B cell (primary cell): ENCODE data around the gene PRIM2. TPM values are rescaled to one million over a fixed set of nuclear protein-coding genes. Genes with fewer than 3 reads are reported as not detected.
"Not testable (repeated sequence)": the region's sequence is repeated elsewhere in the genome, so short reads cannot be mapped to it uniquely, and the experiment has no call there.

Source experiments
- ATAC-seq: fragments of 200-7000 bp; cut with Tn5 transposase; one replicate; pipeline ENCODE4 v1.10.0; 2021; ENCODE audit warnings: low read depth, mild to moderate bottlenecking, moderate number of reproducible peaks, moderate library complexity
- CTCF ChIA-PET: fragments of 350-600 bp; sonication (Branson Sonifier 250); formaldehyde crosslinking; loops from one replicate; lab custom pipeline; 2021; ENCODE audit warnings: antibody characterized with exemption, inconsistent platforms; lab: Charles Lee
- POLR2A ChIA-PET: fragments of 350-600 bp; sonication (Branson Sonifier 250); formaldehyde crosslinking; loops from one replicate; lab custom pipeline; 2021; ENCODE audit warnings: antibody characterized with exemption; lab: Charles Lee
- DNase-seq: peaks from one replicate; pipeline ENCODE4 v3.0.0; 2013
- H2AFZ ChIP-seq: 2 replicates; pipeline ENCODE4 v1.6.1; 2012; ENCODE audit warnings: mild to moderate bottlenecking, low read depth, low read length; ENCODE audit not compliant: insufficient read depth, poor library complexity, severe bottlenecking
- H3K27ac ChIP-seq, 2 donors: 1 replicate in 1 of 2; 2 replicates in 1 of 2; pipeline ENCODE4 v1.5.1; 2012 to 2013; ENCODE audit warnings: low read length in 2 of 2, mild to moderate bottlenecking in 2 of 2, moderate library complexity in 1 of 2
- H3K27me3 ChIP-seq, 4 experiments: fragments of 200-600 bp in 1 of 4; sonication (generic) in 1 of 4; replicated peaks in 1 of 4; 1 replicate in 2 of 4; 2 replicates in 2 of 4; pipeline versions ENCODE4 v1.6.1 to v1.7.0; 2013 to 2016; ENCODE audit warnings: low read length in 3 of 4, mild to moderate bottlenecking in 2 of 4, mixed read lengths in 1 of 4, moderate library complexity in 1 of 4; ENCODE audit not compliant: insufficient read depth in 4 of 4, control insufficient read depth in 3 of 4; ENCODE audit errors: control extremely low read depth in 1 of 4
- H3K36me3 ChIP-seq, 2 experiments: replicated peaks in 1 of 2; 1 replicate in 1 of 2; 2 replicates in 1 of 2; pipeline versions ENCODE4 v1.6.1 to v1.7.1; 2013; ENCODE audit warnings: low read length in 1 of 2; ENCODE audit not compliant: insufficient read depth in 2 of 2, control insufficient read depth in 1 of 2; ENCODE audit errors: control extremely low read depth in 1 of 2, extremely low read depth in 1 of 2
- H3K4me1 ChIP-seq, 2 donors: fragments of 200-600 bp in 1 of 2; sonication (generic) in 1 of 2; 1 replicate in 1 of 2; 2 replicates in 1 of 2; pipeline versions ENCODE4 v1.5.1 to v1.6.1; 2013 to 2017; ENCODE audit warnings: low read length in 2 of 2; ENCODE audit not compliant: control insufficient read depth in 2 of 2, insufficient read depth in 2 of 2
- H3K4me2 ChIP-seq: replicated peaks from 2 replicates; pipeline ENCODE3; 2012; ENCODE audit warnings: mild to moderate bottlenecking, low read depth, low read length; ENCODE audit not compliant: poor library complexity, severe bottlenecking
- H3K4me3 ChIP-seq, 5 experiments: fragments of 200-600 bp in 1 of 5; sonication (generic) in 1 of 5; 1 replicate in 3 of 5; 2 replicates in 2 of 5; pipeline versions ENCODE4 v1.5.1 to v1.7.0; 2011 to 2016; ENCODE audit warnings: low read length in 4 of 5, mild to moderate bottlenecking in 4 of 5, low read depth in 2 of 5, control low read depth in 1 of 5, moderate library complexity in 1 of 5; ENCODE audit not compliant: insufficient read depth in 1 of 5; ENCODE audit errors: control extremely low read depth in 1 of 5, extremely low read depth in 1 of 5
- H3K79me2 ChIP-seq: fragments of 200-600 bp; sonication (generic); one replicate; pipeline ENCODE4 v1.6.0; 2016; ENCODE audit warnings: low read length; ENCODE audit not compliant: control insufficient read depth, insufficient read depth
- H3K9ac ChIP-seq: fragments of 200-600 bp; sonication (generic); 2 replicates; pipeline ENCODE4 v1.6.1; 2017; ENCODE audit warnings: mild to moderate bottlenecking, low read length, moderate library complexity
- H3K9me3 ChIP-seq, 3 donors: one replicate each; pipeline versions ENCODE4 v1.6.1 to v1.7.1; 2013; ENCODE audit warnings: low read length in 2 of 3; ENCODE audit not compliant: control insufficient read depth in 2 of 3, insufficient read depth in 1 of 3; ENCODE audit errors: control extremely low read depth in 1 of 3
- H4K20me1 ChIP-seq: 2 replicates; pipeline ENCODE4 v1.6.0; 2012; ENCODE audit warnings: mild to moderate bottlenecking, low read length; ENCODE audit not compliant: insufficient read depth, control insufficient read depth, poor library complexity, severe bottlenecking
- H3K27ac Mint-ChIP-seq: one replicate; pipeline ENCODE4 v1.8.0; 2021; ENCODE audit warnings: mixed read lengths
- H3K27me3 Mint-ChIP-seq: one replicate; pipeline ENCODE4 v1.8.0; 2021; ENCODE audit warnings: mixed read lengths
- H3K4me1 Mint-ChIP-seq: one replicate; pipeline ENCODE4 v1.8.0; 2021; ENCODE audit warnings: mixed read lengths
- H3K4me3 Mint-ChIP-seq: one replicate; pipeline ENCODE4 v1.8.0; 2021; ENCODE audit warnings: mixed read lengths
- H3K9me3 Mint-ChIP-seq: one replicate; pipeline ENCODE4 v1.8.0; 2022; ENCODE audit warnings: mixed read lengths; ENCODE audit not compliant: insufficient read depth
- EZH2 ChIP-seq: IDR thresholded peaks from 2 replicates; pipeline ENCODE4 v1.6.1; 2012; ENCODE audit warnings: borderline replicate concordance, low read depth, mild to moderate bottlenecking, moderate library complexity, low read length; ENCODE audit not compliant: insufficient read depth, poor library complexity, severe bottlenecking
- WGBS: methylation state at CpG from one replicate; pipeline ENCODE4 v1.1.5; 2013; ENCODE audit warnings: missing lambda C conversion rate; ENCODE audit not compliant: insufficient coverage; 5-methylcytosine and 5-hydroxymethylcytosine counted together
- intact Hi-C: fragments of 100-400 bp; cut with micrococcal nuclease; formaldehyde crosslinking; loops from one replicate; pipeline ENCODE4 v1.10.0; 2022
- polyA plus RNA-seq: library from polyadenylated mRNA; depleted of rRNA; stranded (reverse); fragments of >200 nt; gene quantifications from 2 replicates; pipeline ENCODE4 v1.2.3, GENCODE V29; 2012
- total RNA-seq, 2 donors: library from RNA; stranded (reverse); fragments of 120-200 nt in 1 of 2; gene quantifications; 1 replicate in 1 of 2; 2 replicates in 1 of 2; pipeline versions ENCODE4 v1.2.3 to v1.2.4, GENCODE V29; 2013 to 2022
- TF ChIP-seq, protein P1 (sequence below): fragments of 200-600 bp; IDR thresholded peaks from one replicate; pipeline ENCODE4 v1.8.0; 2022; ENCODE audit warnings: antibody characterized with exemption, mild to moderate bottlenecking

Gene PRIM2
- total and polyA plus RNA-seq, 2 donors (not counting 1 experiment from before 2014, with no cell fraction given), result 5.2 to 21.0 TPM

DNA sequence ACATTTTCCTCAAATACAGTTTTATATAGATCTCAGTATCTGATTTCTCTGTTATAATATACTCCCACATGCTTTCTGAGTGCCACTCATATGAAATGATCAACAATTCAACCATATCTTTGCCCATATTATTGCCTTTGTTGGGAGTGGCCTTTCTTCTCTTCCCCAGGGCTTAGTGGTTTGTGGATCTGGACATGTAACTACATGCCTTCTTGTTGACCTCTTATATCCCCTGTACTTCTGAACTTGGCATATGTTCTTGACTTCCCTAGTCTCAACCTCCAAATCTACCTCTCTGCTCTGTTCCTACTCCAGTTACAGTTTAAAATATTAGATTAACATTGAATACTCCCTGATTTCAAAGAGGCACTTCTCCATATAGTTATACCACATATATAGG lies 34.3 kb upstream of the PRIM2 start:
- ChIA-PET POLR2A (no interaction called here), CTCF (no interaction called here)
- no peaks in the 10 kb centered on the region for H3K79me2 ChIP-seq
- H3K9me3 ChIP-seq, result no peaks in the 10 kb centered on the region
- no peak overlapping the region for H3K4me3 ChIP-seq
- H3K4me1 ChIP-seq, result no peaks in the 10 kb centered on the region
- no peak overlapping the region for H3K9ac ChIP-seq
- H3K27ac ChIP-seq, result no peak overlapping the region
- H3K4me2 ChIP-seq, result no peak overlapping the region
- H3K9me3 Mint-ChIP-seq, result no peaks in the 10 kb centered on the region
- H3K27me3 Mint-ChIP-seq, result peaks cover 39% of the 10 kb centered on the region
- H4K20me1 ChIP-seq, result no peaks in the 10 kb centered on the region
- H3K27ac Mint-ChIP-seq, result no peak overlapping the region
- TF ChIP-seq EZH2, result no peak
- TF ChIP-seq, protein P1, sequence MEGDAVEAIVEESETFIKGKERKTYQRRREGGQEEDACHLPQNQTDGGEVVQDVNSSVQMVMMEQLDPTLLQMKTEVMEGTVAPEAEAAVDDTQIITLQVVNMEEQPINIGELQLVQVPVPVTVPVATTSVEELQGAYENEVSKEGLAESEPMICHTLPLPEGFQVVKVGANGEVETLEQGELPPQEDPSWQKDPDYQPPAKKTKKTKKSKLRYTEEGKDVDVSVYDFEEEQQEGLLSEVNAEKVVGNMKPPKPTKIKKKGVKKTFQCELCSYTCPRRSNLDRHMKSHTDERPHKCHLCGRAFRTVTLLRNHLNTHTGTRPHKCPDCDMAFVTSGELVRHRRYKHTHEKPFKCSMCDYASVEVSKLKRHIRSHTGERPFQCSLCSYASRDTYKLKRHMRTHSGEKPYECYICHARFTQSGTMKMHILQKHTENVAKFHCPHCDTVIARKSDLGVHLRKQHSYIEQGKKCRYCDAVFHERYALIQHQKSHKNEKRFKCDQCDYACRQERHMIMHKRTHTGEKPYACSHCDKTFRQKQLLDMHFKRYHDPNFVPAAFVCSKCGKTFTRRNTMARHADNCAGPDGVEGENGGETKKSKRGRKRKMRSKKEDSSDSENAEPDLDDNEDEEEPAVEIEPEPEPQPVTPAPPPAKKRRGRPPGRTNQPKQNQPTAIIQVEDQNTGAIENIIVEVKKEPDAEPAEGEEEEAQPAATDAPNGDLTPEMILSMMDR, result no peak
- no peak for ATAC-seq
- no peak overlapping the region for H2AFZ ChIP-seq
- no peak for DNase-seq
- H3K4me3 Mint-ChIP-seq, result no peak overlapping the region
- intact Hi-C loops, result no loop called here
- H3K27me3 ChIP-seq, result peaks cover 0 to 3% (median 2%) of the 10 kb centered on the region in 4 experiments
- H3K36me3 ChIP-seq, result no peaks in the 10 kb centered on the region
- no peaks in the 10 kb centered on the region for H3K4me1 Mint-ChIP-seq

DNA sequence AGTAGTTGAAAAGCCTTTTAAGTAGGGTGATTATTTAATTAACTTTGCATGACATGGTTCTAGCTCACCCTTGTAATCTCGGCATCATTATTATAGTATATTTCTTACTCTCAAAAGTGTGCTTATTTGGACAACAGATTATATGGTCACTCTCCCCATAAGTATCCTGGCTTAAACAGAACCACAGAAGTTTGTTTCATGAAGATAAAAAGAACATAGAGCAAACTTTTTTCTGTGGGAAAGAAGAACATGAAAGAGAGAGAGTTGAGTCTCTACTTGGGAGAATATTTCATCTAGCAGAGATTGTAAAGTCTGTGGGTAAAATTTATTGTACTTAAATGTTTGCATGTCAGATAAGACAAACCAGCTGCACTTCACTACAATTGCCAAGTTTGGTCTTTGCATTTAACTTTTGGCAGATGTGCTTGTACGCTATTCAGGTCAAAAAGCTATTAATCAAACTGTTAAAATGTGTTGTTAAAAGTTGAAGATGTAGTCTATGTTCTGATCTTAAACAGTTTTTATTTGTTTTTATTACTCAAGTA lies 33.4 kb upstream of the PRIM2 start:
- Mint-ChIP-seq H3K4me1 (no peaks in the 10 kb centered on the region), H3K27ac (no peak overlapping the region), H3K27me3 (peaks cover 33% of the 10 kb centered on the region), H3K4me3 (no peak overlapping the region), H3K9me3 (no peaks in the 10 kb centered on the region)
- DNase-seq (no peak), ATAC-seq (no peak)
- intact Hi-C loops, result no loop called here
- no peak overlapping the region for H3K4me3 ChIP-seq
- peaks cover 0 to 3% (median 2%) of the 10 kb centered on the region in 4 experiments for H3K27me3 ChIP-seq
- no peak overlapping the region for H3K4me2 ChIP-seq
- no peak overlapping the region for H3K9ac ChIP-seq
- H2AFZ ChIP-seq, result no peak overlapping the region
- H4K20me1 ChIP-seq, result no peaks in the 10 kb centered on the region
- H3K36me3 ChIP-seq, result no peaks in the 10 kb centered on the region
- H3K4me1 ChIP-seq, result no peaks in the 10 kb centered on the region
- ChIA-PET POLR2A (no interaction called here), CTCF (no interaction called here)
- no peaks in the 10 kb centered on the region for H3K9me3 ChIP-seq
- WGBS, result no CpG with 5 or more reads among the region's 2 CpGs
- no peak overlapping the region for H3K27ac ChIP-seq
- H3K79me2 ChIP-seq, result no peaks in the 10 kb centered on the region
- TF ChIP-seq, protein P1, result no peak
- TF ChIP-seq EZH2, result no peak

DNA sequence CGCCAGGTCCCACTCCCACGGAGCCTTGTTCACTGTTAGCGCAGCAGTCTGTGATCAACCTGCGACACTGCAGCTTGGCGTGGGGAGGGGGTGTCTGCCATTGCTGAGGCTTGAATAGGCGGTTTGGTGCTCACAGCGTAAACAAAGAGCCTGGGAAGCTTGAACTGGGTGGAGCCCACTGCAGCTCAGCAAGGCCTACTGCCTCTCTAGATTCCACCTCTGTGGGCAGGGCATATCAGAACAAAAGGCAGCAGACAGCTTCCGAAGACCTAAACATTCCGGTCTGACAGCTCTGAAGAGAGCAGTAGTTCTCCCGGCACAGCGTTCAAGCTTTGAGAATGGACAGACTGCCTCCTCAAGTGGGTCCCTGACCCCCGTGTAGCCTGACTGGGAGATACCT lies 29.3 kb upstream of the PRIM2 start:
- H4K20me1 ChIP-seq, H3K79me2 ChIP-seq, H3K9ac ChIP-seq, H3K4me1 Mint-ChIP-seq, H3K4me1 ChIP-seq, H3K27me3 ChIP-seq, H3K36me3 ChIP-seq, H3K27ac Mint-ChIP-seq, H3K9me3 ChIP-seq, intact Hi-C loops, H3K4me3 ChIP-seq, H3K4me3 Mint-ChIP-seq, POLR2A ChIA-PET, H3K4me2 ChIP-seq, H3K27ac ChIP-seq, DNase-seq, H2AFZ ChIP-seq, H3K9me3 Mint-ChIP-seq, ATAC-seq: not testable (repeated sequence)
- peaks cover 39% of the 10 kb centered on the region for H3K27me3 Mint-ChIP-seq
- CTCF ChIA-PET, result interaction anchor here (1.3 kb wide), 1 partner anchor 29 kb away, joined by 4 read pairs; the partner anchor contains the start of gene PRIM2
- WGBS, result 87% methylated on average over 7 of the region's 12 CpGs
